Dermis microvascular lymphatic vessel endothelial cell (primary cell): ENCODE data around the gene SORBS1. TPM values are rescaled to one million over a fixed set of nuclear protein-coding genes. Genes with fewer than 3 reads are reported as not detected.
A peak's percentile ranks its signal among the peaks of the same experiment; 100 is the strongest.
"Not testable (repeated sequence)": the region's sequence is repeated elsewhere in the genome, so short reads cannot be mapped to it uniquely, and the experiment has no call there.

ENCODE experiments used
- DNase-seq, 2 donors: peaks; one replicate each; pipeline versions ENCODE4 v3.0.0 to v3.0.0-alpha.2; 2010; ENCODE audit warnings: low read depth in 2 of 2
- total RNA-seq: library from RNA; depleted of rRNA; stranded (reverse); fragments of >200 nt; gene quantifications from 2 replicates; pipeline ENCODE4 v1.2.1, GENCODE V29; 2014

Gene SORBS1
- total RNA-seq, 1 donor from 2014 or later = 0.77 TPM

- DNase-seq = no peak
Measured at GRCh38 chr10:95354110-95354509, 207.1 kb downstream of the SORBS1 start.

- no peak for DNase-seq
Measured at GRCh38 chr10:95353123-95353522, 208.0 kb downstream of the SORBS1 start.

DNA sequence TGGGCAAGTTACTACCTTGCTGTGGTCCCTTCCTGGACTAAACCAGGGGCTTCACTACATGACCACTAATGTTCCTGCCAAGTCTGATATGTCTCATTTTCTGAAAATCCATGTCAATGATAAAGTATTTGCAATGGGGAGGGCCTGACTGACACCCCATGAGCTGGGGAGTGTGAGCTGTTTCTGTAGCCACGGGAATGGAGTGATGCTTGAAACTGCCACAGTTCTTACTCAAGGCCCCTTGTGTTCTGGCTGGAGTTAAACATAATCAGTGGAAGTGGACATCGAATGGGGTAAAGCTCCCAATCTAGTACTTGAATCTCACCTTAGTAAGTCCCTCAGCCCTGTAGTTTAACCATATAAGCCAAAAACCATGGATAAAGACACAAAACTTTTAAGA is 208.5 kb downstream of the SORBS1 start:
- DNase-seq = no peak

DNA sequence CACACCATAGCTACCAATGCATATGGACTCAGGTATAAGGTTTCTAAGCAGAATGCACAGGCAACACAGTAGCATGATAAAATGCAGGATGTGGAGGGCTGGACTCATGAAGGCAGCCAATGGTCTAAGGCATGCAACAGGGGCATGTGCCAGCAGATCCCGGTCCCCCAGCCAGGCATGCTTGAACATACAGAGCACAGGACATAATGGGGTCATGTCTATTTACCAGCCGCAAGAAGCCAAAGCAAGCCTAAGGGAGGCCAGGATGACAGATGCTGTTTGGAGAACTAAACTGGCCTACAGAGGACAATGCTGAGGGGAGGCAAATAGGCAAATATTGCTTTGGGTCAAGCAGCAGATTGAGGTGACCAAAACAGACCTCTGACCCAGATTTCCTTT is 210.3 kb downstream of the SORBS1 start:
- peak in 1 of 2 donors; percentile 79 for DNase-seq

DNA sequence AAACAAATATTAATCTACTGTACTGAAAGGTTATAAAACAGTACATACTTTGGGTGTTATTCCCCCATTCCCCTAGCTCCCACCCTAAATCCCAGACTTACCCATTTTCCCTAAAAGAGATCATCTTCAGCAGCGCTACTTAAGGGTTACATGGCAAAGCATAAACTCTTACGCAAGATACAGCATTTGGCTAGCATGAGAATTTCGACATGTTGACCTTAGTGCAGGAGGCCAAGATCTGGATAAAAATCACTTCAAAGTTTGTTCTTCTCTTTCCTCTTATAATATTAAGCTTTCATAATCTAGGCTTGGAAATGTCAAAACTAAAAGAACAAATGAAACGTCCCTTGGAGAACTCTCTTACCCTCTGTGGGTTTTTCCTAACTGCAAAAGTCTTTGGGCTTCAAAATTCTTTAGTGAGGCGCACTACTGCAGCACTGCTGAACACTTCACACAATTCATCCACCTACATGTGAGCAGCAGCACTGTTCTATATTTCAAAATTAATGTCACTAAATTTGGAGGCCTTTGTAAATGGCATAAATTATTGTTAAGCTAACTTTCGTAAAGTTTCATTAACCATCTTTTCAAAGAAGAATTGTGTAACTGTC is 210.8 kb downstream of the SORBS1 start:
- DNase-seq = no peak

GRCh38 chr10:95347402-95347766 is 213.8 kb downstream of the SORBS1 start:
- DNase-seq = not testable (repeated sequence)

DNA sequence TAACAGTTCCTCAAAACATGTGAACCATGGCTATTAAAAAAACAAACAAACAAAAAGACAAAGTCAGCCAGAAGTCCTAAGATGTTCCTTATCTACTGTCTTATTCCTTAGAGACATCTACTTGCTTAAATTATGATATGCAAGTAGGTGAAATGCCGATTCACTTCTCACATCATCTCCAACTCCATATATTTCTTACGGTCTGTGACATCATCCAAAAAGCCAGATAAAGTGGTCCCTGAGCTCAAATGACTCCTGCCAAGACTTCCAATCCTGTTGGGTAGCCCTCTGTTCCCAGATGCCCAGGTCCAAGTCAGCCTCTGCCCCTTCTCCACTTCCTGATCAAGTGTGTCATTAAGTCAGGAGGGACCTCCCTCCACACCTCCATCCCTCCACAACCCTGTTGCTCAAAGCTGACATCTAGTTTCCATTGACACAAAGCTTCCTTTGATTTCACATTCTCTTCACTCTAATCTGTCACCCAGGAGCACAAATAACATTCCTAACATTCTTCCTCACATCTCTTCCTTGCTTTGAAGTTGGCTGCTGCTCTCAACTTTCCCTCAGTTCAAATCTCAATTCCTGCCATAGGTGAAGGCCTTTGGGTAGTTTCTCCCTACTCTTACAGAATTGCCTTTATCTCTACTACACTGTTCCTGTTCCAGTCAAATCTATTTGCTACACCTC is 214.3 kb downstream of the SORBS1 start:
- peak; percentile 37 to 71 for DNase-seq

DNA sequence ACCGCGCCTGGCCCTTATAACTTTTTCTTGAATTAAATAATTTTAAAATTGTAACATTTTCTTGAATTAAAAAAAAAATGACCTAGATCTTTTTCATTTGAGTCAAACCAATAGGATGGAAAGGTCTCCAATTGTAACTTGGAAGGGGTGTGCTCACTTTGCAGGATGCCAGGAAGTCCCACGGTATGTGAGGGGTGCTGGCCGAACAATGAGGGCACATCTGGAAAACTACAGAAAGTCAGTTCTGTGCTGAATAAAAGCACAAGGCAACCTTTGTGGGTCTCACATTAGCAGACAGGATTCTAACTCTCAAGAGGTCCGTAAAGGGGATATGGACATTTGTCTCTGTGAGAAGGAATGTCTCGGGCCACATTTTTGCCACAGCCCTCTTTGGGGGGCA is 217.6 kb downstream of the SORBS1 start:
- no peak for DNase-seq

DNA sequence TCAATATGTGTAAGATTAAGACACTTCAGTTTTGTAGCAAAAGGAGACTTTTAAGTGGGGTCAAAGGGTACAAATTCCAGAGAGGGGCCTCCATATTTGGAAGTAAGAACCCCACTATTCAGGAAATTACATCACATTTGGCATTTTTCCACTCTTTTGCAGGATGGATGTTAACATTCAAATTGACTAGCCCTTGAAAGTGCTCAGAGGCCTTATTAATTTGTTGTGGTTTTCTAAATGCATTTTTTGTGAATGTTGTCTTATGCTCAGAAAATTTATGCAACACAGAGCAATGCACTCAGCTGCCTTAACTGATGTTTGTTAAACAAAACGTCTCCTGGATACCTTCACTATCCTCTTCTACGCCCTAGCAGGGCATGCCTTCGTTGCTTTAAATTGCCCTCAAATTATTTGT is 219.4 kb downstream of the SORBS1 start:
- DNase-seq = no peak

DNA sequence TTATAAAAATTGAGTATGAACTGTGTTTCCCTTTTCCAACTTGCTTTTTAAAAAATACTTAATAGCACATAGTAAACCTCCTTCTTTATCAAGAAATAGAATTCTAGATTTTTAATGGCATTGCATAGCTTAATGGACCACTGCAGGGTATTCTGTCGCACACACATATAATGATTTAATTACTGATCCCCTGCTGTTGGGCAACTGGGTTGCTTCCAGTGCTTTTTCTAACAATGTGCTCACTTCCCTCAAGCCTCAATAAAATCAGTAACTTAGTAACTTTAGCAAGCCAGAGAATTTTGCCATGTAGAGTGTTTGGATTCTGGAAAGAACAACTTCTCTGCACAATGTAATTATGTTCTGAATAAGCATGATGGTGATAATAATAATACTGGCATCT is 221.3 kb downstream of the SORBS1 start:
- DNase-seq = no peak

DNA sequence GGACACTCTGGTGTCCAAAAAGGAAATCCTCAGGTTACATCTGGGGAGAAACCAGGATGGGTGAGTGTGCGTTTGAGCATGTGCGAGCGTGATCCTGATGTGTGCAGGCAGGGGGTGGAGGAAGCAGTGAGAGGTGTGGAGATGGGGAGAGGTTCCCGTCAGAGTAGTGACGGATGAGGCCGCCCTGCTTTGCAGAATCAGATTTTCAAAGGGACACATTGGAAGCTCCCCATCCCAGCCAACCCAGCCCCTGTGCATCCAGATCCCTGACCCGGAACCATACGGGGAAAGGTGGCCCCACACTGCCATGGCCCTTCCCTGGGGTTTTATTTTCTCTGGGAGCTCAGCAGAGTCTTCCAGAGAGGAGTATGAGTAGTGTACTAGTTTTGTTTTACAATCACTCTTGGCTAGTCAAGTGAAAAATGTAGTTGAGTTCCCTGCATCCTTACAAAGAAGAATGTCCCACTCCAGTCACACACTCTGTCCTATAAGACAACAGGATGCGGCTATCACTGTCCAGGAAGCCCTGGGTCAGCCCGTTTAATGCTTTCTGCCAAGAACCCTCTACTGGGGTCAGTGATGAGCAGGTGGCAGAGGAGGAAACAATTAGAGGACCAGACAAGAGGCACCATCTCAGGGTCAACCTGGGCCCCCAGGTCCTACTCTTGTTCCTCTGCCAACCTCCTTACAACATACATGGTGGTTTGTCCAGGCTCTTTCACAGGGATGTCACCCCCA is 223.6 kb downstream of the SORBS1 start:
- DNase-seq = peak in 1 of 2 donors; percentile 39

DNA sequence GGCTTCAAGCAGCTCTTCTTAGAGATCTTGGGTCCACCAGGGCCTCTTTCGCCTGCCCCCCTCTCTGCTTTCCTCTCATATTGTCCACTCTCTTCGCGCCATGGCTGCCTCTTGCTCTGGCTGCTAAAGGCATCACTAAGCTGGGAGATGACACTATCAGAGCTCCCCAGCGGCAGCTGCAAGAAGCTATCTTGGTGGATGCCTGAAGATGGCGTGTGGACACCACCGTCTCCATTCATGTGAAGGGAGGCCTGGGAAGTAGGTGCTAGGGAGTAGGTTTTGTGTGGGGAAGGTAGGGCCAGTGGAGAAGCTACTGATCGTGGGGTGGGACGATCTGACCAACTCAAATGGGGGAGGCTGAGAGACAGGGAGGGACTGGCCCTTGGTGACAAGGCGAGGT is 224.5 kb downstream of the SORBS1 start:
- no peak for DNase-seq

GRCh38 chr10:95335933-95336699 is 225.1 kb downstream of the SORBS1 start:
- no peak for DNase-seq

GRCh38 chr10:95334805-95335144 is 226.4 kb downstream of the SORBS1 start:
- DNase-seq = peak in 1 of 2 donors; percentile 15

DNA sequence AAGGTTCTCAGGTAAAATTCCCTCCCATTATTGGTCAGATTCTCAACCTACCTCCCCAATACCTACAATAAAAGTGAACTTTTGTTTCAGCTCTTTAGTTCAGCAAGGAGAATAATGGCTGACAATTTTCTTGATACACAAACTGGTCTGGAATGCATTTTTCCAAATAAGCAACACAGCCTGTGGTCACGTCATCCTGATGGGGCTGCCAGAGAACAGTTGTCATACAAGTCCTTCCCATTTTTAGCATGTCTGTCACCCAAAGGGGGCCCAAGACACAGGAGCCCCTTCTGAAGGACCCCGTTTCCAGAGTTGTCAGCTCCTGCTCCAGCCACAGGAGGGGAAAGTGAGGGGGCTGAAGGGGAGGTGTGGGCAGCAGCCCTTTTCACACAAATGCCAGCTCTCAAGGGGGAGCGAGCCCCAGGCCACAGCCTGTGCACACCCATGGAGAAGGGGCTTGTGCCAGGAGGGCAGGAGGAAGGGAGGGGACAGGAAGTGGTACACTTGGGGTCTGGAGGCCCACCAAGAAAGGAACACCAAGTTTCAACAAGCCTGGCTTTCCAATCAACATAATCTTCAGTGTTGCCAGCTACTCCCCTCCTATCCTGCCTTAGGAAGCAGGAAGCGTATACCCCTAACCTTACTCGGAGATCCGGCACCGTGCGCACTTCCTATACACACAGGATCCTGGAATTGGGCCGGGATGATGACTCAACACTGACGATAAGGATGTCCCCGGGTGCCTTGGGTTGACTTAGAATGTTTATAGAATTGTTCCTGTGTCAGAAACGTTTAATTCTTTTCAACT is 227.0 kb downstream of the SORBS1 start:
- DNase-seq = peak; percentile 88

GRCh38 chr10:95332666-95333249 is 228.4 kb downstream of the SORBS1 start:
- no peak for DNase-seq

- DNase-seq = no peak
Measured at GRCh38 chr10:95331596-95332130, 229.5 kb downstream of the SORBS1 start.

GRCh38 chr10:95330966-95331453 is 230.2 kb downstream of the SORBS1 start:
- peak; percentile 44 to 60 for DNase-seq

DNA sequence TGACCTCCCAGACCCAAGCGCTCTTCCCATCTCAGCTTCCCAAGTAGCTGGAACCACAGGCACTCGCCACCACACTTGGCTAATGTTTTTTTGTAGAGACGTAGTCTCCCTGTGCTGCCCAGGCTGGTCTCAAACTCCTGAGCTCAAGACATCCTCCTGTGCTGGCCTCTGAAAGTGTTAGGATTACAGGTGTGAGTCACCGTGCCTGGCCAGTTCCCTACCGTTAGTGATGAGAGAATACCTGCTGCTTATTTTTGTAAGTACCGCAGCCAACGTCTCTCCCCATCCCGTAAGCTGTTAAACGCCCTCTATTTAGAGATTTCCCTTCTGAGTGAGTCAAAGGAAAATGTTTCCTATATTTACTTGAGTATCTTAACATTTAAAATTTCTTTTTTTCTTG is 231.9 kb downstream of the SORBS1 start:
- no peak for DNase-seq

GRCh38 chr10:95328013-95328412 is 233.2 kb downstream of the SORBS1 start:
- DNase-seq = no peak
